ENCODE results near the gene MGAT4A. TPM values are rescaled to one million over a fixed set of nuclear protein-coding genes. Genes with fewer than 3 reads are reported as not detected.

The MGAT4A gene
- total and polyA plus RNA-seq, 2 of the 13 experiments (the other 11 are each of a cell fraction or from before 2014, with no cell fraction given), result 47.2 to 90.9 TPM

GRCh38 chr2:98571796-98572195 is 159.1 kb downstream of the MGAT4A start:
- CTCF ChIA-PET (ENCODE audit: low intra/inter-chr PET ratio, low total read pairs), result no interaction called here
- in situ Hi-C loops (cut with HindIII; ENCODE audit: extremely low pct_ligation_motif_present, low pct_unique_long_range_greater_than_20kb), result no loop called here
- no peak for FAIRE-seq

GRCh38 chr2:98571121-98571701 is 159.7 kb downstream of the MGAT4A start:
- Histone ChIP-seq H3K4me1 (ENCODE audit: insufficient read depth, low read length) (no peaks in the 10 kb centered on the region), H3K4me3 (replicated peaks in 1 of 3; ENCODE audit: insufficient read depth in 1 of 3, low read depth in 2 of 3, low read length in 3 of 3) (no peak overlapping the region), H3K79me2 (ENCODE audit: insufficient read depth, low read length) (no peaks in the 10 kb centered on the region), H3K9me3 (ENCODE audit: low read length) (no peaks in the 10 kb centered on the region), H3K36me3 (replicated peaks in 1 of 2; ENCODE audit: control insufficient read depth in 1 of 2, insufficient read depth in 2 of 2, low read length in 2 of 2) (peaks cover 5 to 25% of the 10 kb centered on the region in 2 experiments; a peak in 4 of 5 replicates), H3K9ac (ENCODE audit: insufficient read depth, low read depth, low read length) (no peak overlapping the region), H4K20me1 (ENCODE audit: insufficient read depth, low read length) (no peaks in the 10 kb centered on the region), H3K4me2 (ENCODE audit: low read depth, low read length) (no peak overlapping the region), H3K27me3 (ENCODE audit: control insufficient read depth in 1 of 2, insufficient read depth in 2 of 2, low read length in 2 of 2) (no peaks in the 10 kb centered on the region), H2AFZ (ENCODE audit: low read length) (no peak overlapping the region), H3K27ac (ENCODE audit: extremely low read length, insufficient read depth, low read length) (no peak overlapping the region)
- DNase-seq (ENCODE audit: low spot score) (no peak), FAIRE-seq (no peak), ATAC-seq (no peak)
- POLR2A ChIA-PET, result no interaction called here
- 93% methylated on average over 13 of the region's 13 CpGs for WGBS (ENCODE audit: low lambda C conversion rate)
- BruUV-seq (replicated peaks), result no TSS peak
- in situ Hi-C loops (cut with HindIII; ENCODE audit: extremely low pct_ligation_motif_present, low pct_unique_long_range_greater_than_20kb), result no loop called here
- intact Hi-C loops (cut with micrococcal nuclease; ENCODE audit: unreplicated experiment), result no loop called here
- CTCF ChIA-PET (ENCODE audit: low intra/inter-chr PET ratio, low total read pairs), result interaction anchor here (3.0 kb wide), 1 partner anchor 30 kb away, joined by 32 read pairs; no protein-coding TSS in a partner anchor
- TF ChIP-seq ZNF230 (CRISPR knock-in tag; IDR thresholded peaks at IDR 0.05) (no peak), IRF2 (CRISPR knock-in tag; IDR thresholded peaks at IDR 0.05) (no peak), ZNF710 (CRISPR knock-in tag; IDR thresholded peaks at IDR 0.05; ENCODE audit: borderline replicate concordance) (no peak), MTERF4 (CRISPR knock-in tag; IDR thresholded peaks at IDR 0.05) (no peak), ZNF878 (CRISPR knock-in tag; IDR thresholded peaks at IDR 0.05) (no peak), KAT8 (CRISPR knock-in tag; IDR thresholded peaks at IDR 0.05) (no peak), SIX1 (CRISPR knock-in tag; IDR thresholded peaks at IDR 0.05; ENCODE audit: borderline replicate concordance) (no peak), ZNF235 (CRISPR knock-in tag; IDR thresholded peaks at IDR 0.05; ENCODE audit: borderline replicate concordance) (no peak), GMEB1 (CRISPR knock-in tag; IDR thresholded peaks at IDR 0.05; ENCODE audit: borderline replicate concordance) (no peak), BRD4 (CRISPR knock-in tag; IDR thresholded peaks at IDR 0.05) (no peak)

More at GRCh38 chr2:98571796-98572195, 159.1 kb downstream of the MGAT4A start:
- Histone ChIP-seq H3K9me3 (ENCODE audit: low read length) (no peaks in the 10 kb centered on the region), H3K27ac (ENCODE audit: extremely low read length, insufficient read depth, low read length) (no peak overlapping the region), H3K9ac (ENCODE audit: insufficient read depth, low read depth, low read length) (no peak overlapping the region), H3K27me3 (ENCODE audit: control insufficient read depth in 1 of 2, insufficient read depth in 2 of 2, low read length in 2 of 2) (no peaks in the 10 kb centered on the region), H4K20me1 (ENCODE audit: insufficient read depth, low read length) (no peaks in the 10 kb centered on the region), H2AFZ (ENCODE audit: low read length) (no peak overlapping the region), H3K4me3 (replicated peaks in 1 of 3; ENCODE audit: insufficient read depth in 1 of 3, low read depth in 2 of 3, low read length in 3 of 3) (no peak overlapping the region), H3K4me2 (ENCODE audit: low read depth, low read length) (no peak overlapping the region), H3K4me1 (ENCODE audit: insufficient read depth, low read length) (no peaks in the 10 kb centered on the region), H3K36me3 (replicated peaks in 1 of 2; ENCODE audit: control insufficient read depth in 1 of 2, insufficient read depth in 2 of 2, low read length in 2 of 2) (peaks cover 1 to 20% of the 10 kb centered on the region in 2 experiments; a peak in 4 of 5 replicates), H3K79me2 (ENCODE audit: insufficient read depth, low read length) (no peaks in the 10 kb centered on the region)
- ATAC-seq, result no peak
- 98% methylated on average over 9 of the region's 9 CpGs for WGBS (ENCODE audit: low lambda C conversion rate)
- DNase-seq (ENCODE audit: low spot score), result no peak
- no TSS peak for BruUV-seq (replicated peaks)
- POLR2A ChIA-PET, result no interaction called here
- intact Hi-C loops (cut with micrococcal nuclease; ENCODE audit: unreplicated experiment), result no loop called here
- TF ChIP-seq HNRNPL (IDR thresholded peaks at IDR 0.05; ENCODE audit: low read depth, low read length) (no peak), SNAI1 (CRISPR knock-in tag; IDR thresholded peaks at IDR 0.05; ENCODE audit: borderline replicate concordance) (no peak), RFX3 (CRISPR knock-in tag; IDR thresholded peaks at IDR 0.05) (no peak), EEA1 (CRISPR knock-in tag; IDR thresholded peaks at IDR 0.05; ENCODE audit: borderline replicate concordance) (no peak), PRMT3 (CRISPR knock-in tag; IDR thresholded peaks at IDR 0.05; ENCODE audit: borderline replicate concordance, low read depth) (no peak)
